Measurements from ENCODE around the gene TREM2. TPM values are rescaled to one million over a fixed set of nuclear protein-coding genes. Genes with fewer than 3 reads are reported as not detected.

TREM2 gene
- total and polyA plus RNA-seq, 2 donors (not counting 1 experiment from before 2014, with no cell fraction given): 0.17 TPM; not detected in 1

DNA sequence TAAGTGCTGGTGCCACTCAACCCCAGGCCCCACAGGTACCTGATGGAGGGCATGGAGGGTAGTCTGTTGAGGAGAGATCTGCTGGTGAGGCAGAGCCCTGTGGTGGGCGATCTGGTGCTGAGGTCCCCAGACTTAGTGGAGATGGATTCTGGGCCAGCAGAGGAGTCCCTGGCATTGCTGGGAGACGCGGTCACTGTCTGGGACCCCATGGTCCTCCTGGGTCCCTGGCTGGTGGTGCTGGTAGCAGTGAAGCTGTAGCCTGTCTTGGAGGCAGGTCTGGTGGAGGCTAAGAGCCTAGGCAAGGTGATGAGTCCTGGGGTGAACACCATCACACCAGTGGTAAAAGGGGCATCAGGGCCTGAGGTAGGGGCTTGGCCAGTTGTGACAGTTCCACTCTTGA is 31.5 kb upstream of the TREM2 start:
- TF ChIP-seq, protein P1, sequence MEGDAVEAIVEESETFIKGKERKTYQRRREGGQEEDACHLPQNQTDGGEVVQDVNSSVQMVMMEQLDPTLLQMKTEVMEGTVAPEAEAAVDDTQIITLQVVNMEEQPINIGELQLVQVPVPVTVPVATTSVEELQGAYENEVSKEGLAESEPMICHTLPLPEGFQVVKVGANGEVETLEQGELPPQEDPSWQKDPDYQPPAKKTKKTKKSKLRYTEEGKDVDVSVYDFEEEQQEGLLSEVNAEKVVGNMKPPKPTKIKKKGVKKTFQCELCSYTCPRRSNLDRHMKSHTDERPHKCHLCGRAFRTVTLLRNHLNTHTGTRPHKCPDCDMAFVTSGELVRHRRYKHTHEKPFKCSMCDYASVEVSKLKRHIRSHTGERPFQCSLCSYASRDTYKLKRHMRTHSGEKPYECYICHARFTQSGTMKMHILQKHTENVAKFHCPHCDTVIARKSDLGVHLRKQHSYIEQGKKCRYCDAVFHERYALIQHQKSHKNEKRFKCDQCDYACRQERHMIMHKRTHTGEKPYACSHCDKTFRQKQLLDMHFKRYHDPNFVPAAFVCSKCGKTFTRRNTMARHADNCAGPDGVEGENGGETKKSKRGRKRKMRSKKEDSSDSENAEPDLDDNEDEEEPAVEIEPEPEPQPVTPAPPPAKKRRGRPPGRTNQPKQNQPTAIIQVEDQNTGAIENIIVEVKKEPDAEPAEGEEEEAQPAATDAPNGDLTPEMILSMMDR (conservative IDR thresholded peaks at IDR 0.05 in 1 of 2, IDR thresholded peaks at IDR 0.05 in 1 of 2; ENCODE audit: low read depth in 1 of 2, low read length in 2 of 2): no peak
- TF ChIP-seq EZH2 (IDR thresholded peaks at IDR 0.05; ENCODE audit: low read length, missing control alignments): no peak
- no peaks in the 10 kb centered on the region for H3K36me3 ChIP-seq (ENCODE audit: control insufficient read depth, insufficient read depth, low read length)
- H3K4me3 ChIP-seq (replicated peaks in 1 of 4; ENCODE audit: control extremely low read depth in 1 of 4, insufficient read depth in 1 of 4, low read depth in 3 of 4, low read length in 4 of 4): no peak overlapping the region
- H3K9ac ChIP-seq (ENCODE audit: insufficient read depth, low read length): no peak overlapping the region
- H3K79me2 ChIP-seq (ENCODE audit: control insufficient read depth, insufficient read depth, low read length): no peaks in the 10 kb centered on the region
- no peaks in the 10 kb centered on the region for H4K20me1 ChIP-seq (ENCODE audit: control insufficient read depth, extremely low read depth, insufficient read depth, low read length)
- H3K9me3 ChIP-seq (ENCODE audit: control insufficient read depth, insufficient read depth, low read depth, low read length): no peaks in the 10 kb centered on the region
- H3K27me3 ChIP-seq (ENCODE audit: control insufficient read depth, insufficient read depth, low read length): no peaks in the 10 kb centered on the region
- no peak for DNase-seq (ENCODE audit: low read depth in 2 of 2)
- H3K27ac ChIP-seq (ENCODE audit: insufficient read depth, low read length): no peak overlapping the region
- H3K4me1 ChIP-seq (ENCODE audit: control insufficient read depth, extremely low read depth, insufficient read depth, low read length): no peaks in the 10 kb centered on the region
- no peak overlapping the region for H3K4me2 ChIP-seq (ENCODE audit: extremely low read depth, insufficient read depth, low read length)
- H2AFZ ChIP-seq (ENCODE audit: low read length): no peak overlapping the region

DNA sequence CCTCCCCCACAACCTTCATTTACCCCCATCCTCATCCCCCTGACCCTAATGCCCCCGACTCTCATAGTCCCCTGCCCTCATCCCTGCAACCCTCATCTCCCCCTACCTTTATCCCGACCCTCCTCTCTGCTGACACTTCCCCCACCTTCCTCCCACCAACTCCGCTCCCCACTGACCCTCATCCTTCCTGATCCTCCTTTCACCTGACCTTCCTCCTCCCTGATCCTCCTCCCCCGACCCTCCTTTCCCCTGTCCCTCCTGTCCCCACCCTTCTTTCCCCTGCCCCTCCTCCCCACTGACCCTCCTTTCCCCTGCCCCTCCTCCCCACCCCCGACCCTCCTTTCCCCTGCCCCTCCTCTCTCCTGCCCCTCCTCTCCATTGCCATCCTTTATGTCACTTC is 31.0 kb upstream of the TREM2 start:
- H3K9me3 ChIP-seq (ENCODE audit: control insufficient read depth, insufficient read depth, low read depth, low read length): no peaks in the 10 kb centered on the region
- TF ChIP-seq, protein P1 (conservative IDR thresholded peaks at IDR 0.05 in 1 of 2, IDR thresholded peaks at IDR 0.05 in 1 of 2; ENCODE audit: low read depth in 1 of 2, low read length in 2 of 2): no peak
- no peak for TF ChIP-seq EZH2 (IDR thresholded peaks at IDR 0.05; ENCODE audit: low read length, missing control alignments)
- no peaks in the 10 kb centered on the region for H3K36me3 ChIP-seq (ENCODE audit: control insufficient read depth, insufficient read depth, low read length)
- no peaks in the 10 kb centered on the region for H3K4me1 ChIP-seq (ENCODE audit: control insufficient read depth, extremely low read depth, insufficient read depth, low read length)
- no peak overlapping the region for H3K4me3 ChIP-seq (replicated peaks in 1 of 4; ENCODE audit: control extremely low read depth in 1 of 4, insufficient read depth in 1 of 4, low read depth in 3 of 4, low read length in 4 of 4)
- no peaks in the 10 kb centered on the region for H3K79me2 ChIP-seq (ENCODE audit: control insufficient read depth, insufficient read depth, low read length)
- H3K27me3 ChIP-seq (ENCODE audit: control insufficient read depth, insufficient read depth, low read length): no peaks in the 10 kb centered on the region
- DNase-seq (ENCODE audit: low read depth in 2 of 2): no peak
- H3K27ac ChIP-seq (ENCODE audit: insufficient read depth, low read length): no peak overlapping the region
- no peak overlapping the region for H3K4me2 ChIP-seq (ENCODE audit: extremely low read depth, insufficient read depth, low read length)
- no peak overlapping the region for H3K9ac ChIP-seq (ENCODE audit: insufficient read depth, low read length)
- H4K20me1 ChIP-seq (ENCODE audit: control insufficient read depth, extremely low read depth, insufficient read depth, low read length): no peaks in the 10 kb centered on the region
- no peak overlapping the region for H2AFZ ChIP-seq (ENCODE audit: low read length)

DNA sequence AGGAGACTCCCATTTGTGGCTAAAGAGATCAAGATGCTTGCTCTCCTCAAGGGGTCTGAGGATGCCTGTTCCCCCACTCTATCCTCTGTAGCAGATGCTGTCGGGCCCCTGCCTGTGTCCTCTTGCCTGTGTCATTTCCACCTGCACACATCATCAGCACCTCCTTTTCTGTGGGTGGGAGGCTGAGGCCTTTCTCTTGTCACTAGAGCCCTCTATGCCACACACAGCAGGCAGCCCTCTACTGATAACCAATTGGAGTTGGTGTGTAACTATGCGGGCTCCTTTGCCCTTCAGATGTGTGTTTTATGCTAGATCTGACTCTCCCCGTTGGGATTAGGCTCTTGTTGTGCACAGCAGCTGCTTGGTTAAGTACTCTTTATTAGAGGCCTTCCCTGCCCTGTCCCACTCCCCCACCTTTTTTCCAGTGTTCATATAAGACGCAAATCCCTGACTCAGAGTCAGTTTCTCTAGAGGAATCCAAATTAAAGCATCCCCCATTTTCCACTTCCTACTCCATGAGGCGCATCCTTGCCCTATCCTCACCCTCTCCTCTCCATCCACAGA is 30.3 kb upstream of the TREM2 start:
- Histone ChIP-seq H3K27ac (ENCODE audit: insufficient read depth, low read length) (no peak overlapping the region), H3K36me3 (ENCODE audit: control insufficient read depth, insufficient read depth, low read length) (no peaks in the 10 kb centered on the region), H3K4me2 (ENCODE audit: extremely low read depth, insufficient read depth, low read length) (no peak overlapping the region), H3K4me1 (ENCODE audit: control insufficient read depth, extremely low read depth, insufficient read depth, low read length) (no peaks in the 10 kb centered on the region), H3K9me3 (ENCODE audit: control insufficient read depth, insufficient read depth, low read depth, low read length) (no peaks in the 10 kb centered on the region), H3K27me3 (ENCODE audit: control insufficient read depth, insufficient read depth, low read length) (no peaks in the 10 kb centered on the region), H2AFZ (ENCODE audit: low read length) (no peak overlapping the region), H3K79me2 (ENCODE audit: control insufficient read depth, insufficient read depth, low read length) (no peaks in the 10 kb centered on the region), H3K9ac (ENCODE audit: insufficient read depth, low read length) (no peak overlapping the region), H3K4me3 (replicated peaks in 1 of 4; ENCODE audit: control extremely low read depth in 1 of 4, insufficient read depth in 1 of 4, low read depth in 3 of 4, low read length in 4 of 4) (no peak overlapping the region), H4K20me1 (ENCODE audit: control insufficient read depth, extremely low read depth, insufficient read depth, low read length) (no peaks in the 10 kb centered on the region)
- TF ChIP-seq, protein P1 (conservative IDR thresholded peaks at IDR 0.05 in 1 of 2, IDR thresholded peaks at IDR 0.05 in 1 of 2; ENCODE audit: low read depth in 1 of 2, low read length in 2 of 2): no peak
- no peak for TF ChIP-seq EZH2 (IDR thresholded peaks at IDR 0.05; ENCODE audit: low read length, missing control alignments)
- DNase-seq (ENCODE audit: low read depth in 2 of 2): no peak
